ENCODE measurements around the gene TSHR.

TSHR gene

GRCh38 chr14:81179631-81180030 is 224.2 kb downstream of the TSHR start:
- no peak for DNase-seq (ENCODE audit: low read depth)

GRCh38 chr14:81187832-81188522 is 232.6 kb downstream of the TSHR start:
- no peak for DNase-seq (ENCODE audit: low read depth)

- DNase-seq (ENCODE audit: low read depth), result no peak
Measured at GRCh38 chr14:81192594-81192993, 237.2 kb downstream of the TSHR start.

- DNase-seq (ENCODE audit: low read depth), result no peak
Measured at GRCh38 chr14:81193924-81194633, 238.7 kb downstream of the TSHR start.

Data from fibroblast of gingiva (primary cell).